Small intestine (tissue), 7 donors: ENCODE results near the gene ARHGEF2. TPM values are rescaled to one million over a fixed set of nuclear protein-coding genes. Genes with fewer than 3 reads are reported as not detected.

Experiments
- DNase-seq, 2 donors: peaks; one replicate each; pipeline versions ENCODE4 v3.0.0 to v3.0.0-alpha.2; 2013
- FAIRE-seq: peaks from 2 replicates; lab custom pipeline; 2012; peaks lifted over from hg19 to GRCh38; lab: Jason Lieb, UNC
- H3K27ac ChIP-seq, 3 donors: one replicate each; pipeline ENCODE4 v1.5.1; 2013; ENCODE audit warnings: low read length in 2 of 3, mild to moderate bottlenecking in 2 of 3, control low read depth in 1 of 3, inconsistent platforms in 1 of 3, low read depth in 1 of 3, moderate library complexity in 1 of 3
- H3K27me3 ChIP-seq, 3 donors: one replicate each; pipeline ENCODE4 v1.6.1; 2013; ENCODE audit warnings: low read length in 3 of 3, inconsistent platforms in 1 of 3; ENCODE audit not compliant: control insufficient read depth in 3 of 3, insufficient read depth in 3 of 3
- H3K36me3 ChIP-seq, 3 donors: one replicate each; pipeline ENCODE4 v1.6.1; 2013; ENCODE audit warnings: low read length in 3 of 3, inconsistent platforms in 1 of 3, low read depth in 1 of 3, mild to moderate bottlenecking in 1 of 3, moderate library complexity in 1 of 3; ENCODE audit not compliant: control insufficient read depth in 3 of 3, insufficient read depth in 2 of 3
- H3K4me1 ChIP-seq, 3 donors: one replicate each; pipeline ENCODE4 v1.6.1; 2013; ENCODE audit warnings: low read length in 2 of 3, inconsistent platforms in 1 of 3, low read depth in 1 of 3, mild to moderate bottlenecking in 1 of 3, moderate library complexity in 1 of 3; ENCODE audit not compliant: control insufficient read depth in 3 of 3, insufficient read depth in 2 of 3
- H3K4me3 ChIP-seq, 3 donors: one replicate each; pipeline ENCODE4 v1.5.1; 2013; ENCODE audit warnings: low read length in 3 of 3, control low read depth in 1 of 3, inconsistent platforms in 1 of 3, low read depth in 1 of 3, mild to moderate bottlenecking in 1 of 3, moderate library complexity in 1 of 3
- H3K9me3 ChIP-seq, 2 donors: one replicate each; pipeline ENCODE4 v1.6.1; 2013; ENCODE audit warnings: low read depth in 1 of 2, low read length in 1 of 2; ENCODE audit not compliant: control insufficient read depth in 2 of 2, insufficient read depth in 1 of 2
- WGBS, 3 donors: extraction: QIAGEN DNeasy Blood & Tissue Kit; methylation state at CpG; one replicate each; pipeline ENCODE4 v1.1.7; 2013; 5-methylcytosine and 5-hydroxymethylcytosine counted together
- polyA plus RNA-seq, 4 donors: library from polyadenylated mRNA; stranded (reverse) in 3 of 4; unstranded in 1 of 4; fragments of 200-250 nt in 3 of 4; fragments of 120-200 nt in 1 of 4; gene quantifications; one replicate each; pipeline versions ENCODE4 v1.2.1 to v1.2.3, GENCODE V29; 2013
- donor health status: healthy with polysubstance abuse.
- donor health status: control.
- donor health status: control.
- donor health status: Bipolar disorder and iron deficiency.
- donor health status: healthy.

ARHGEF2 gene
- polyA plus RNA-seq, 4 donors: 14.6 to 61.6 (median 38.2) TPM

DNA sequence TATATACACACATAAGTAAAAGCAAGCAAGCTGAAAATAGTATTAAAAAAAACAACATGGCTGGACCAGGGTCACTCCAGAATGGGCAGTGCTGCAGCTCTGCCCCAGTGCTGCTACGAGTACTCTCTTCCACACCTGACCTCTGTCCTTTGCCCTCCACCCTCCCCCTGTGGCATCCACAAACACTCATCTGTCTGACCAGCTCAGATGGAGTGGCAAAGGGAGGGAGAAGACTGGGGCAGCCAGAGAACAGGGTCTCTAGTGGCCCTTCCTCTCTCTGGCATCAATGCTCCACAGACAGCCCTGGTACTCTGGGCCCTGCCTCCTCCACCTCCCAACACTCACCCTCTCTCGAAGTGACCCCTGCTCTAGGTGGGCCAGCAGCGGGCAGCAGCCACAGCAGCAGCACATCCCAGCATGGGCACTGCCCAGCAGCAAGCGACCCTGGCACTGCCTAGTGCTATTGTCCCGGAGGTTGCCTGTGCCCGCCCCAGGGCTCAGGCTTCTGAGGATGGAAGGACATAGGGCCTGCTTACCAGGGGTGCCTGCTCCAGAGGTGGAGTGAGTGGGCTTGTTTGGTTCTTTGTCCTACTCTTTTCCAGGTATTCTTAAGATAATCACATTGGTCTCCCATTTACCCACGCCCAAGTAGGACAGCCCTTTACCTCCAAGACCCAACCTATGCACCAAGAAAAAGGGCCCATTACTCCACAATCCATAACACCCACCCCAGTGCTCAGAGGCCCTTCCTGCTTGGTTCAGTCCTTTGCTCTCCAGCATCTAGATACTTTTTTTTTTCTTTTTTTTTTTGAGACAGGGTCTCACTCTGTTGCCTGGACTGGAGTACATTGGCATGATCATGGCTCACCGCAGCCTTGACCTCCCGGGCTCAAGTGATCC is 6.2 kb downstream of the ARHGEF2 start:
- FAIRE-seq: no peak

DNA sequence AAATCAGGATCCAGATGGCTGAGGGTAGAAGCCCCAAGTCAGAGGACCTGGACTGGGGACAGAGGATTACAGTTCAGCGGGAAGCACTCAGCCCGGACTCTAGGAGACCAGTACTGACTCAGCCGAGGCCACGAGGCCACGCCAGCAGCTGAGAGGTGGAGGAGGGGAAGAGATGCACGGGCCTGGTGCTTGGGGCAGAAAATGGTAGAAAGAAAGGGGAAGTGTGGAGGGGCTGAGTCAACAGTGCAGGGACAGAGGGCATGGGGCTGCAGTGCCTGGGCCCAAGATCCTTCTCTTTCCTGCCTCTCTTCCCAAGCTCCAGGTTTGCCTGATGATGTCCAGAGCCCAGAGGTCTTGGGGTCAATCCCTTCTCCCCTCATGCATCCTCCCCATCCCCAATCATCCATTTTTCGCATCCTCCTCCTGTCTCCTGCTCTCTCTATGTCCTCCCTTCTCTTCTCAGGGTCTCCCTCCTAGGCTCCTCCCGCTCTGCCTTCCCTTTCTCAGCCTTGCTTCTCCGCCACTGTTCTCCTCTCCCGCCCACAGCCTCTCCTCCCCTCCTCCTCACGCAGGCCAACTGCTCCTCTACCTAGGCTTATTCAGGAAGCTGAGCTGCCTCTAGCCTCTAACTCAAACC is 7.7 kb downstream of the ARHGEF2 start:
- no peaks in the 10 kb centered on the region for H3K27me3 ChIP-seq
- H3K36me3 ChIP-seq: peaks cover 13 to 83% (median 15%) of the 10 kb centered on the region in 3 donors
- H3K4me1 ChIP-seq: peaks cover 3 to 47% (median 18%) of the 10 kb centered on the region in 3 donors
- H3K27ac ChIP-seq: peak overlapping the region; percentile 23 to 72 (median 28)
- DNase-seq (no peak), FAIRE-seq (no peak)
- no peak overlapping the region for H3K4me3 ChIP-seq
- H3K9me3 ChIP-seq: no peaks in the 10 kb centered on the region
- 35 to 65% (median 62%) methylated on average over 11 of the region's 11 CpGs for WGBS, 3 donors

More for the DNA sequence above, 6.2 kb downstream of the ARHGEF2 start:
- Histone ChIP-seq H3K27me3 (no peaks in the 10 kb centered on the region), H3K27ac (no peak overlapping the region), H3K9me3 (no peaks in the 10 kb centered on the region), H3K36me3 (peaks cover 4 to 69% (median 9%) of the 10 kb centered on the region in 3 donors), H3K4me1 (peaks cover 3 to 51% (median 24%) of the 10 kb centered on the region in 3 donors), H3K4me3 (no peak overlapping the region)
- no peak for DNase-seq
- 80 to 90% (median 81%) methylated on average over 9 of the region's 9 CpGs for whole genome bisulfite sequencing, 3 donors

DNA sequence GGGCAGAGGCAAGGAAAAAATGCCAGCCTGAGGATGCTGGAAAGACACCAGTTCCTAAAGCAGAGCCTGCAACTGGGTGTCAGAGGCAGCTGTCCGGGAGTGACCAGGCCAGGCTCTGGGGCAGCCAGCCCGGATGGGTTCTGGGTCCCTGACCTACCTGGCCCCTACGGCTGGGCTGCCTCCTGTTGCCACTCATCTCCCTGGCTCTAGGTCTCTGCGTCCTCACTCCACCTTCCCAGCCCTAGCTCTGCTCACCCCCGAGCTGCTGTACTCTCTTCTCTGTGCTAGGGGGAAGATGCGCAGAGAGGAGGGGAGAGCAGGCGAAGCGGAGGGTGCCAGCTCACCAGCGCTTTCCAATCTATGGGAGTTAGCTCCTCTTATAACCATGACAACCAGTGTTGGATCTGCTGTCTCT is 9.0 kb downstream of the ARHGEF2 start:
- FAIRE-seq: no peak
- 83 to 97% (median 94%) methylated on average over 8 to 9 of the region's 9 CpGs for WGBS, 3 donors
- no peaks in the 10 kb centered on the region for H3K27me3 ChIP-seq
- no peaks in the 10 kb centered on the region for H3K9me3 ChIP-seq
- H3K4me1 ChIP-seq: peaks cover 3 to 35% (median 12%) of the 10 kb centered on the region in 3 donors
- peaks cover 15 to 85% (median 21%) of the 10 kb centered on the region in 3 donors for H3K36me3 ChIP-seq
- no peak overlapping the region for H3K4me3 ChIP-seq
- no peak for DNase-seq
- H3K27ac ChIP-seq: peak overlapping the region in 2 of 3 donors; percentile 8 to 47

DNA sequence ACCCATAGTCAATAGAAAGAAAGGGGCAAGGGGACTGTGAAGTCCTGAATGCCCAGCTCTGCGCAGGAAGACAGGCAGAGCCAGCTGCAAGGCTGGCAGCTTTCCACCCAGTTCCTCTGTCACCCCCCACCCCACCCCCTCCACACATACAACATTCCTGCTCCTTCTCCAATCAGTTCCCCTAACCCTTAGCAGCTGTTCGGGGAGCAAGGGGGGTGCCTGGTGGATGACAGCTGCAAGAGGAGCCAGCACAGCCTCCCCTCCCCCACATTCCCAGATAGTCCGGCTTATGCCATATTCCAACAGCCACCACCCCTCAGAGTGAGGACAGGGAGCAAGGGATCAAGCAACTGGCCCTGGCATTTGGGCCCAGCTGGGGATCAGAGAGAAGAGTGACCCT is 9.7 kb downstream of the ARHGEF2 start:
- Histone ChIP-seq H3K4me1 (peaks cover 3 to 30% (median 12%) of the 10 kb centered on the region in 3 donors), H3K36me3 (peaks cover 15 to 85% (median 24%) of the 10 kb centered on the region in 3 donors), H3K9me3 (no peaks in the 10 kb centered on the region), H3K27me3 (no peaks in the 10 kb centered on the region), H3K4me3 (no peak overlapping the region), H3K27ac (peak overlapping the region in 2 of 3 donors; percentile 8 to 64)
- FAIRE-seq (no peak), DNase-seq (no peak)
- whole genome bisulfite sequencing, 3 donors: 55 to 77% (median 73%) methylated on average over 3 of the region's 3 CpGs

DNA sequence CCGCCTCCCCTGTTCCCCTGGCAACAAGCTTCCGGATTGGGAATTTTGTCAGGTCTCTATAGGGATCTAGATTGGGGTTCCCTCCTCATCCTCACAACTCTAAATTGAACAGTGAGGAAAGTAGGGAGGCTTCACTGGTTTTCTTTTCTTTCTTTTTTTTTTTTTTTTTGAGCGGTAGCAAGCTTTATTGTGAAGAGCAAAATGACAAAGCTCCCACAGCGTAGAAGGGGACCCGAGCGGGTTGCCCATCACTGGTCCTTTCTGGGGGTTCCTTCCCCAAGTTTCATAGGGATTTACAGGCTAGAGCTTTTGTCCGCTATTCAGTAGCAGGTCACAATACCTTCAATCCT is 10.3 kb downstream of the ARHGEF2 start:
- H3K4me1 ChIP-seq: peaks cover 3 to 30% (median 12%) of the 10 kb centered on the region in 3 donors
- no peaks in the 10 kb centered on the region for H3K27me3 ChIP-seq
- H3K27ac ChIP-seq: peak overlapping the region in 2 of 3 donors; percentile 45 to 87
- no peak for FAIRE-seq
- no peaks in the 10 kb centered on the region for H3K9me3 ChIP-seq
- H3K4me3 ChIP-seq: no peak overlapping the region
- DNase-seq: no peak
- 69 to 95% (median 86%) methylated on average over 7 of the region's 7 CpGs for WGBS, 3 donors
- H3K36me3 ChIP-seq: peaks cover 15 to 91% (median 24%) of the 10 kb centered on the region in 3 donors

DNA sequence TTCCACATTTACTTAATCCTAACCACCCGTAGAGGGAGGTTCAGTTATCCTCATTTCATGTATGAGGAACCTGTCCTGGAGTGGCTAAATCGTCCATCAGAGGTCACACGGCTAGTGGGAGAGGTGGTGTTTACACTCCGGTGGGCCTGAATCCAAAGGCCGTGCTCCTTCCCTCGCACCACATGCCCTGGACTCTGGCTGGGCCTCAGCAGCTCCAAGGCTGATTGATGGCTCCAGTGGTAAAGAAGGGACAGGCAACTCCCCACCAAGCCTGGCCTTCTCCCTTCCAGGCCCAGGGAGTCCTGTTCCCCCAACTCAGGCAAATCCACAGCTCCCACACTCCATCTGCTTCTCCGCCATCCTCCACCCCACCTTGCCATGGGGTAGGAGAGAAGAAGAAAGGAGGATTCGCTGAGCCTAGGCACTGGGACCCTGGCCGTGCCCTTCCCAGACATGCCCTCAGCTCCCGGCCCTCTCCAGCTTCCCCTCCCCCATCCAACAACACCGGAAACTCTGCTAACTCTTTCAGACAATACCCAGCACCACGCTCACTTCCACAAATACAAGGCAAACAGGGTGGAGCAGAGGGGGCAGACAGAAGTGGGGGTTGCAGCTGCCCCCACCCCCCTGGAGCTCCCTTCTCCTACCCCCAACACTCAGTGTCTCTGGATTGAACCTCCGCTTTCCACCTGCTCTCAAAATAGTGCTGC is 10.9 kb downstream of the ARHGEF2 start:
- H3K36me3 ChIP-seq: peaks cover 15 to 93% (median 30%) of the 10 kb centered on the region in 3 donors
- no peak overlapping the region for H3K4me3 ChIP-seq
- 42 to 77% (median 75%) methylated on average over 13 of the region's 13 CpGs for WGBS, 3 donors
- no peak for DNase-seq
- peaks cover 3 to 30% (median 16%) of the 10 kb centered on the region in 3 donors for H3K4me1 ChIP-seq
- H3K9me3 ChIP-seq: no peaks in the 10 kb centered on the region
- H3K27ac ChIP-seq: peak overlapping the region in 2 of 3 donors; percentile 45 to 87
- FAIRE-seq: no peak
- H3K27me3 ChIP-seq: no peaks in the 10 kb centered on the region

DNA sequence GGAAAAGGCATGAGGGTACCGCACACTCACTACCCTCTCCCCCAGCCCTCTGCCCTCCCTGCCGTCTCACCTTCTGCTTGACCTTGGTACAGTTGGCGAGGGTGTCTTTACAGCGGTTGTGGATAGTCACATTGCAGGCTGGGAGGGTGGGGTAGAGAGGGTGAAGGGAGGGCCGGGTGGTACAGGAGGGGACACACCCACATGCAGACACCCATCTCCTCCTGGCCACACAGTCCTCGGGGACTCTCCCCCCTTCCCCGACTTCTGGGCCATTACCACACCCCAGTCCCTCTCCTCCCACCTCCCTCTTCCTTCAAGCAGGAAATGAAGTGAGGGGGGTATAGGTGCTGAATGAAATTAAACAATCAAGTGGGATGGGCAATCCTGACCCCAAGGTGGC is 11.6 kb downstream of the ARHGEF2 start:
- Histone ChIP-seq H3K27me3 (no peaks in the 10 kb centered on the region), H3K36me3 (peaks cover 21 to 93% (median 32%) of the 10 kb centered on the region in 3 donors), H3K4me3 (no peak overlapping the region), H3K4me1 (peaks cover 0 to 30% (median 16%) of the 10 kb centered on the region in 3 donors), H3K27ac (peak overlapping the region in 2 of 3 donors; percentile 45 to 87), H3K9me3 (no peaks in the 10 kb centered on the region)
- DNase-seq (no peak), FAIRE-seq (no peak)
- 54 to 73% (median 67%) methylated on average over 7 of the region's 7 CpGs for WGBS, 3 donors

DNA sequence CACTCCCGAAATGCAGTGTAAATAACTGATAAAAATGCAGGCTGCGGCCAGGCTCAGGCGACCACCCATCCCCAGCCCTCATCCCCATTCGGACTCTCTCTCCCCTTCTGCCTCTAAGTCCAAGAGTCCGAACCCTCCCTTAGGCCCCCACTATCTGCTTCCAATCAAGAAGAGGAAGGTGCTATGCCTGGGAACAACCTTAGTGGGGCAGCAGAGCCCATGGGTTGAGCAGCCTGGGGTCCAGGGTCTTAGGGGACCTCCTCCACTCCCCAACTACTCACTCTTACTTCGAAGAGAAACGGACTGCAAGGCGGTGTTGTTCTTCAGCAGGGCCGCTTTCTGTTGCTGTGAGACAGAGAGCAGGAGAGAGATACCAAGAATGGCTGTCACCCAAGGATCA is 12.2 kb downstream of the ARHGEF2 start:
- Histone ChIP-seq H3K27ac (no peak overlapping the region), H3K9me3 (no peaks in the 10 kb centered on the region), H3K36me3 (peaks cover 25 to 97% (median 32%) of the 10 kb centered on the region in 3 donors), H3K4me3 (no peak overlapping the region), H3K27me3 (no peaks in the 10 kb centered on the region), H3K4me1 (peaks cover 0 to 30% (median 16%) of the 10 kb centered on the region in 3 donors)
- FAIRE-seq (no peak), DNase-seq (no peak)
- WGBS, 3 donors: 77 to 87% (median 83%) methylated on average over 9 of the region's 9 CpGs
